Brain microvascular endothelial cell (primary cell): ENCODE data around the gene CACNA1E.

Experiments
- DNase-seq: peaks from one replicate; pipeline ENCODE4 v3.0.0-alpha.2; 2020
- H3K27ac ChIP-seq: fragments of 250-450 bp; sonication (Bioruptor Pico); 2 replicates; pipeline ENCODE4 v1.5.1; 2020; ENCODE audit warnings: mild to moderate bottlenecking, moderate library complexity
- H3K27me3 ChIP-seq: fragments of 250-450 bp; sonication (Bioruptor Pico); replicated peaks from 2 replicates; pipeline ENCODE4 v1.5.1; 2020; ENCODE audit warnings: mild to moderate bottlenecking
- H3K36me3 ChIP-seq: fragments of 250-450 bp; sonication (Bioruptor Pico); replicated peaks from 2 replicates; pipeline ENCODE4 v1.5.1; 2020; ENCODE audit warnings: mild to moderate bottlenecking
- H3K4me3 ChIP-seq: 2 replicates; pipeline ENCODE4 v1.5.1; 2011; ENCODE audit warnings: low read depth, mild to moderate bottlenecking, control low read depth, low read length, moderate library complexity
- in situ Hi-C: cut with HindIII; loops from 2 replicates; pipeline ENCODE4 v1.10.0; 2017; ENCODE audit warnings: low sequenced_read_pairs, low pct_ligation_motif_present
- TF ChIP-seq, protein P1 (sequence below): IDR thresholded peaks from 2 replicates; pipeline ENCODE4 v1.5.1; 2011; ENCODE audit warnings: low read depth, mild to moderate bottlenecking, moderate library complexity, low read length, control low read depth, inconsistent platforms; ENCODE audit errors: missing control alignments

Gene CACNA1E

DNA sequence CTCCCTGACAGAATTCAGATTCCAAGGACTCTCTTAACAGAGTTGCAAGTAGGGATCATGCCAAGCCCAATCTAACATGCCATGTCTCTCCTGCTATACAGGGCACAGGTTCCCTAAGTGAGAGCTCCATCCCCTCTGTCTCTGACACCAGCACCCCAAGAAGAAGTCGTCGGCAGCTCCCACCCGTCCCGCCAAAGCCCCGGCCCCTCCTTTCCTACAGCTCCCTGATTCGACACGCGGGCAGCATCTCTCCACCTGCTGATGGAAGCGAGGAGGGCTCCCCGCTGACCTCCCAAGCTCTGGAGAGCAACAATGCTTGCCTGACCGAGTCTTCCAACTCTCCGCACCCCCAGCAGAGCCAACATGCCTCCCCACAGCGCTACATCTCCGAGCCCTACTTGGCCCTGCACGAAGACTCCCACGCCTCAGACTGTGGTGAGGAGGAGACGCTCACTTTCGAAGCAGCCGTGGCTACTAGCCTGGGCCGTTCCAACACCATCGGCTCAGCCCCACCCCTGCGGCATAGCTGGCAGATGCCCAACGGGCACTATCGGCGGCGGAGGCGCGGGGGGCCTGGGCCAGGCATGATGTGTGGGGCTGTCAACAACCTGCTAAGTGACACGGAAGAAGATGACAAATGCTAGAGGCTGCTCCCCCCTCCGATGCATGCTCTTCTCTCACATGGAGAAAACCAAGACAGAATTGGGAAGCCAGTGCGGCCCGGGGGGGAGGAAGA, 315.0 kb downstream of the CACNA1E start:
- Histone ChIP-seq H3K27ac (no peak overlapping the region), H3K36me3 (no peaks in the 10 kb centered on the region), H3K4me3 (no peak overlapping the region), H3K27me3 (no peaks in the 10 kb centered on the region)
- no peak for DNase-seq
- TF ChIP-seq, protein P1, sequence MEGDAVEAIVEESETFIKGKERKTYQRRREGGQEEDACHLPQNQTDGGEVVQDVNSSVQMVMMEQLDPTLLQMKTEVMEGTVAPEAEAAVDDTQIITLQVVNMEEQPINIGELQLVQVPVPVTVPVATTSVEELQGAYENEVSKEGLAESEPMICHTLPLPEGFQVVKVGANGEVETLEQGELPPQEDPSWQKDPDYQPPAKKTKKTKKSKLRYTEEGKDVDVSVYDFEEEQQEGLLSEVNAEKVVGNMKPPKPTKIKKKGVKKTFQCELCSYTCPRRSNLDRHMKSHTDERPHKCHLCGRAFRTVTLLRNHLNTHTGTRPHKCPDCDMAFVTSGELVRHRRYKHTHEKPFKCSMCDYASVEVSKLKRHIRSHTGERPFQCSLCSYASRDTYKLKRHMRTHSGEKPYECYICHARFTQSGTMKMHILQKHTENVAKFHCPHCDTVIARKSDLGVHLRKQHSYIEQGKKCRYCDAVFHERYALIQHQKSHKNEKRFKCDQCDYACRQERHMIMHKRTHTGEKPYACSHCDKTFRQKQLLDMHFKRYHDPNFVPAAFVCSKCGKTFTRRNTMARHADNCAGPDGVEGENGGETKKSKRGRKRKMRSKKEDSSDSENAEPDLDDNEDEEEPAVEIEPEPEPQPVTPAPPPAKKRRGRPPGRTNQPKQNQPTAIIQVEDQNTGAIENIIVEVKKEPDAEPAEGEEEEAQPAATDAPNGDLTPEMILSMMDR: no peak
- in situ Hi-C loops: no loop called here

DNA sequence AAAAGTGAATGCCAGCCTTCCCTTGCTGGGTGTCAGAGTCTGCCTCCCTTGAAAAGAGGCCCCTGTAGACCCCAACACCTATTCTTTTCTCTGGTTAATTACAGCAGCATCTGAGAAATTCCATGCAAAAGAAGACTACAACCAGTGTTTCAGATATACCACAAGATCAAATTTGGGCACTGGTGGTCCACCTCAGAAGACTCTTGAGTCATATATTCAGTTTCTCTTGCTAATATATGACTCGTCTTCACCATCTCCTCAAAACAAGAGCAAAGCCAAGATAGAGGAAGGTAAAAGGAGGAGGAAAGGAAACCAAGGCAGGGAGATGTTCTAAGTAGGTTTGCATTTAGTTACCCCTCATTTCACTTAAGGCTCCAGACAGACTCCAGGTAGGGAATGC, 318.3 kb downstream of the CACNA1E start:
- Histone ChIP-seq H3K4me3 (no peak overlapping the region), H3K36me3 (no peaks in the 10 kb centered on the region), H3K27ac (no peak overlapping the region), H3K27me3 (no peaks in the 10 kb centered on the region)
- no peak for DNase-seq
- in situ Hi-C loops: no loop called here
- TF ChIP-seq, protein P1: no peak

DNA sequence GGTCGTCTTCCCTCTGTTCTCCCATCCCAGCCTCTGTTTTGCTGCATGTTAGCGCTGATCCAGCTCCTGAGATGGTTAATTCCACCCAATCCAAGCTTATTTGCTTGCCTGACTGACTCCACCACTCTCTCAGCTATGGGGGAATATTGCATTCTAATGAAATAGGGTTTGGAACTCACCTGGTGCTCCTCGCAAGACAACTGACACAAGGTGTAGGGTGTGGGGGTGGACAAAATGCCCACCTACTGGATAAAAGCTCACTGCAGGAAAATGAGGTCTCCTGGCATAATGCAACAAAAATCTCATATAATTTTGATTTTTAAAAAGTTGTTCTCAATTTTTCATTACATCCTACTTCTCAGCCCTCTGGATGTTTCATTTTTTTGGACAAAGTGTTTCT, 319.1 kb downstream of the CACNA1E start:
- Histone ChIP-seq H3K36me3 (no peaks in the 10 kb centered on the region), H3K4me3 (no peak overlapping the region), H3K27ac (no peak overlapping the region), H3K27me3 (no peaks in the 10 kb centered on the region)
- in situ Hi-C loops: no loop called here
- DNase-seq: no peak
- TF ChIP-seq, protein P1: no peak

DNA sequence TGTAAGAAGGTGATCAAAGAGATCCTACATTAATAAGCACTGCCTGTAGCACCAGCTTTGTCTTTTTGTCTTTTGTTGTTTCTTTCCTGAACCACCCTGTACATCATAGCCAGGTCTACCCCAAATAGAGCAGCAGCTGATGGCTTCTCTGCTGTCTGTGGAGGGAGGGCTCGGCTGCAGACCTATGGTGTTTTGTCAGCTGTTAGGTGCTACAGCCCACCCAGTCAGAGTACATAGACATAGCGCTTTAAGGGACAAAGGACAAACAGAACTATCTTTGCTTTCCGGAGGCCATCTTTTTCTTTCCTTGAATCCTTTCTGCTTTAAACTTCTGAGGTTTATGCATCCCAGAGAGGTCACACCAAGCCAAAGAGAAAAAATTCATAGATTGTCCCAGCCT, 320.1 kb downstream of the CACNA1E start:
- Histone ChIP-seq H3K27me3 (no peaks in the 10 kb centered on the region), H3K27ac (no peak overlapping the region), H3K36me3 (no peaks in the 10 kb centered on the region), H3K4me3 (no peak overlapping the region)
- TF ChIP-seq, protein P1: no peak
- in situ Hi-C loops: no loop called here
- no peak for DNase-seq

DNA sequence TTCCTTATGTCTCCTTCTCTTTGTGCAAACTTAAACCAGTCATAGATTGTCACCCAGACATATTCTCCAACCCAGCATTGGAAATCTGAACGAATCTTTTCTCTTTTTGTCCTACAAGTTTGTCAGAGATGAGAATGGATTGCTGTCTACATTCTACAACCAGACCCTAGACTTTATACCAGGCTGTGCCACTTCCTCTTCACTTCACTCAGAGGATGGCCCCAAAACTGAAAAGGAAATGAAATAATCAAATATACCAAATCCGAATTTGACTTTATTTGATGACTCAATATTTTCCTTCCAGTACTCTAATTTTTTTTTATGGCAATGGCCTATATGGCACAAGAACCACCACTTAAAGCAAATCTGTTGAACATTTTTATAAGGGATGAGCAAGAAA, 321.7 kb downstream of the CACNA1E start:
- H3K36me3 ChIP-seq: no peaks in the 10 kb centered on the region
- DNase-seq: no peak
- no peak overlapping the region for H3K4me3 ChIP-seq
- TF ChIP-seq, protein P1: no peak
- no peaks in the 10 kb centered on the region for H3K27me3 ChIP-seq
- in situ Hi-C loops: no loop called here
- no peak overlapping the region for H3K27ac ChIP-seq

DNA sequence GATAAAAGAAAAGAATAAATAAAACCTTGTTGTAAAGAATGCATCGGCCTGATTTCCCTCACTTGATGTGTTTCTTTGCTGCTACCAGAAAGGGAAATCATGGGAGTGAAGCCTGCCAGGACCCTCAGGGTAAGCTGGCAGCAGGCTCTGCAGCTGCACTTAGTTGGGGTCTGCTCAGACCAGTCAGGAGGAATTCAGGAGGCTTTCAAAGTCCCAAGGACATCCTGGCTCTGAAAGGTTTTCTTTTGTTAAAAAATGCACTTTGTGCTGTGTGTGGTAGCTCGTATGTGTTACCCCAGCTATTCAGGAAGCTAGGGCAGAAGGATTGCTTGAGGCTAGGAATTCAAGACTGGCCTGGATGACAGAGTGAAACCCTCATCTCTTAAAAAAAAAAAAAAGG, 323.4 kb downstream of the CACNA1E start:
- H3K36me3 ChIP-seq: no peaks in the 10 kb centered on the region
- TF ChIP-seq, protein P1: no peak
- no peak overlapping the region for H3K27ac ChIP-seq
- no peaks in the 10 kb centered on the region for H3K27me3 ChIP-seq
- in situ Hi-C loops: no loop called here
- no peak overlapping the region for H3K4me3 ChIP-seq
- no peak for DNase-seq
